Measurements from ENCODE around the gene NAV2. TPM values are rescaled to one million over a fixed set of nuclear protein-coding genes. Genes with fewer than 3 reads are reported as not detected.

The NAV2 gene
- polyA plus RNA-seq, 3 donors: not detected

- Histone ChIP-seq H2AFZ (ENCODE audit: insufficient read depth, low read depth, low read length, poor library complexity, severe bottlenecking) (no peak overlapping the region), H3K4me2 (replicated peaks; ENCODE audit: extremely low read depth, low read length, poor library complexity, severe bottlenecking) (no peak overlapping the region), H4K20me1 (ENCODE audit: insufficient read depth, low read length) (no peaks in the 10 kb centered on the region), H3K9ac (ENCODE audit: insufficient read depth, low read length, poor library complexity, severe bottlenecking) (no peak overlapping the region), H3K36me3 (replicated peaks in 1 of 2; ENCODE audit: control insufficient read depth in 1 of 2, insufficient read depth in 2 of 2, low read length in 2 of 2) (no peaks in the 10 kb centered on the region), H3K4me1 (ENCODE audit: control insufficient read depth in 1 of 2, insufficient read depth in 2 of 2, low read length in 2 of 2) (no peaks in the 10 kb centered on the region), H3K27ac (ENCODE audit: low read depth in 1 of 2, low read length in 2 of 2) (no peak overlapping the region), H3K4me3 (replicated peaks in 1 of 3; ENCODE audit: low read depth in 2 of 3, low read length in 3 of 3) (no peak overlapping the region), H3K9me3 (replicated peaks in 1 of 2; ENCODE audit: control insufficient read depth in 1 of 2, insufficient read depth in 1 of 2, low read length in 2 of 2) (no peaks in the 10 kb centered on the region), H3K27me3 (ENCODE audit: control insufficient read depth in 2 of 2, insufficient read depth in 2 of 2, low read length in 2 of 2) (no peaks in the 10 kb centered on the region), H3K79me2 (ENCODE audit: insufficient read depth, low read length) (no peaks in the 10 kb centered on the region)
- H3K27ac Mint-ChIP-seq: no peak overlapping the region
- intact Hi-C loops (cut with micrococcal nuclease): no loop called here
- H3K4me3 Mint-ChIP-seq: no peak overlapping the region
- TF ChIP-seq CTCF (IDR thresholded peaks at IDR 0.05): no peak
- no peak for DNase-seq
- WGBS (ENCODE audit: insufficient coverage): 98% methylated on average over 19 of the region's 20 CpGs
- no peaks in the 10 kb centered on the region for H3K9me3 Mint-ChIP-seq
- H3K36me3 Mint-ChIP-seq: no peaks in the 10 kb centered on the region
- H3K27me3 Mint-ChIP-seq (ENCODE audit: low read depth in 3 of 3): peaks cover 0 to 6% (median 2%) of the 10 kb centered on the region in 3 donors
- H3K4me1 Mint-ChIP-seq: no peaks in the 10 kb centered on the region
Measured at GRCh38 chr11:19933132-19933735, 220.6 kb downstream of the NAV2 start.

GRCh38 chr11:19933801-19934488 lies 221.3 kb downstream of the NAV2 start:
- Histone ChIP-seq H3K9ac (ENCODE audit: insufficient read depth, low read length, poor library complexity, severe bottlenecking) (no peak overlapping the region), H3K4me2 (replicated peaks; ENCODE audit: extremely low read depth, low read length, poor library complexity, severe bottlenecking) (no peak overlapping the region), H3K9me3 (replicated peaks in 1 of 2; ENCODE audit: control insufficient read depth in 1 of 2, insufficient read depth in 1 of 2, low read length in 2 of 2) (no peaks in the 10 kb centered on the region), H3K4me3 (replicated peaks in 1 of 3; ENCODE audit: low read depth in 2 of 3, low read length in 3 of 3) (no peak overlapping the region), H4K20me1 (ENCODE audit: insufficient read depth, low read length) (no peaks in the 10 kb centered on the region), H3K36me3 (replicated peaks in 1 of 2; ENCODE audit: control insufficient read depth in 1 of 2, insufficient read depth in 2 of 2, low read length in 2 of 2) (no peaks in the 10 kb centered on the region), H2AFZ (ENCODE audit: insufficient read depth, low read depth, low read length, poor library complexity, severe bottlenecking) (no peak overlapping the region), H3K79me2 (ENCODE audit: insufficient read depth, low read length) (no peaks in the 10 kb centered on the region), H3K27ac (ENCODE audit: low read depth in 1 of 2, low read length in 2 of 2) (no peak overlapping the region), H3K27me3 (ENCODE audit: control insufficient read depth in 2 of 2, insufficient read depth in 2 of 2, low read length in 2 of 2) (no peaks in the 10 kb centered on the region), H3K4me1 (ENCODE audit: control insufficient read depth in 1 of 2, insufficient read depth in 2 of 2, low read length in 2 of 2) (no peaks in the 10 kb centered on the region)
- no peak for DNase-seq
- intact Hi-C loops (cut with micrococcal nuclease): no loop called here
- Mint-ChIP-seq H3K4me1 (no peaks in the 10 kb centered on the region), H3K36me3 (no peaks in the 10 kb centered on the region), H3K9me3 (no peaks in the 10 kb centered on the region), H3K27ac (no peak overlapping the region), H3K4me3 (no peak overlapping the region), H3K27me3 (ENCODE audit: low read depth in 3 of 3) (peaks cover 0 to 7% (median 2%) of the 10 kb centered on the region in 3 donors)
- no peak for TF ChIP-seq CTCF (IDR thresholded peaks at IDR 0.05)
- WGBS (ENCODE audit: insufficient coverage): 79% methylated on average over 8 of the region's 12 CpGs

All from CD14-positive monocyte (primary cell).